HepG2 (cell line): Measurements from ENCODE around the gene DNAJC11.

ENCODE experiments used
- ZFAT ChIP-seq: sonication (generic); formaldehyde crosslinking; conservative IDR thresholded peaks from 2 replicates; pipeline ENCODE4 v1.8.1; 2023; ENCODE audit warnings: missing genetic modification reagents, inconsistent platforms
- ZNF24 ChIP-seq: fragments of 450-650 bp; IDR thresholded peaks from 2 replicates; pipeline ENCODE4 v1.6.1; 2017; ENCODE audit warnings: antibody characterized with exemption, mild to moderate bottlenecking
- ZNF451 ChIP-seq: sonication (generic); formaldehyde crosslinking; IDR thresholded peaks from 2 replicates; pipeline ENCODE4 v1.5.0; 2020; ENCODE audit warnings: mild to moderate bottlenecking, missing genetic modification reagents

GRCh38 chr1:6591644-6592043, 110.0 kb downstream of the DNAJC11 start:
- TF ChIP-seq ZNF451 (CRISPR knock-in tag) (no peak), ZNF24 (no peak), ZFAT (CRISPR knock-in tag) (no peak)
